ENCODE results near the gene FRYL.

FRYL gene

DNA sequence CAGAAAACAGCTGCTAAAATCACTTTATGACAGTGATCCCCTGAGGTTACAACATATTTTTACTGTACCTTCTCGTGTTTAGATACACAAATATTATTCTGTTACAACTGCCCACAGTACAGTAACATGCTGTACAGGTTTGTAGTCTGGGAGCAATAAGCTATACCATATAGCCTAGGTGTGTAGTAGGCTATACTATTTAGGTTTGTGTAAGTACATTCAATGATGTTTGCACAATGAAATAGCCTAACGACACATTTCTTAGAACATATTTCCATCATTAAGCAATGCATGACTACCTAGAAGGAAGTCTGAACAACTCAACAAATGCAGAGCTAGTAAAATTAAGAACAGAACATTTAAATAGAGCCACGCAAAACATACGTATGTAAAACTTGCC lies 177.3 kb downstream of the FRYL start:
- no peak for DNase-seq

DNA sequence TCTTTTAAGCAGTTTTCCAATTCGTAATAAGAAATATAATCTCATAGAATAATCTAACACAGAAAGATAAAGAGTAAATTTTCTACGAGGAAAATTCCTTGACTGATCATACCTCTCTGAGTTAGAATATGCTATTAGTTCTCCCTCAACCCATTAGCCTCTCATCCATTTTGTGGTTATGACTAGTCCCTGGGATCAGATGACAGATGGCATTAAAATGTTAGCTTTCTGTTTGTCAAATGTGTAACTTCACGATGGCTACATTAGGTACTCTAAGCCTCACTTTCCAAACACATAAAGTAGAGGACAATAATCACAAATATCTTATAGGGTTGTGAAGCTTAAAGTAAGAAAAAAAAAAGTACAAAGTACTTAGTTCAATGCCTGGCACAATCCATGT lies 177.9 kb downstream of the FRYL start:
- no peak for DNase-seq

DNA sequence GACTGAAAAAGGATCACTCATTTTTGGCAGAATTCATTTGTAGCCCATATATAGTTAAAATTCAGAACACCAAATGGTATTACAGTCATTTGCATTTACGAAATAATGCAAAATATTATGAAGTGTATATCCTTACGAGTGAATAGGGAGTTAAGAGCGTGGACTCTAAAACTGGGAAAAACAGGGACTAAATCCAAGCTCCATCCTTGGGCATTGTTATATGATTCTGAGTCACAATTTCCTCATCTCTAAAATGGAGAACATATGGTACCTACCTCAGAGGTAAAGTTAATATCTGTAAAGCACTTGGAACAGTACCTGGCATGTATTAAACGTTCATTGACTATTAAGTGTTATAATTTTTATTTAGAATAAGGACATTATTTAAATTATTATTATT lies 183.7 kb downstream of the FRYL start:
- no peak for DNase-seq

DNA sequence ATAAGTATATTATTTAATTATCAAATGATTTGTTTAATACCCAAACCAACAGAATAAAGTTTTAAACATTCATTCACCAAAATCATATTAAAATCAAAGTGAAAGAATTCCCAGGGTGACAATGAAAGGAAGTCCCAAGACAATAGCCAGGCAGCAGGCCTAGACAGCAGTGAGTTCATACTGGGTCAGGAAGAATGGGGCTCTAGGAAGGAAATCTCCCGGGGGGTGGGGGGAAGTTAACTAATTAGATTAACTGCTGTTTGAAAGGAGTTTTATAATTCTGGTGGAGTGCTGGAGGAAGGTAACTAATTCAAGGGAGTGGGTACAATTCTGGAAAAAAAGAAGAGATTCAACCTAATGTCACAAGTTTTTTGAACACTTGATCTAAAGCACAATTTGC lies 185.9 kb downstream of the FRYL start:
- DNase-seq: no peak

DNA sequence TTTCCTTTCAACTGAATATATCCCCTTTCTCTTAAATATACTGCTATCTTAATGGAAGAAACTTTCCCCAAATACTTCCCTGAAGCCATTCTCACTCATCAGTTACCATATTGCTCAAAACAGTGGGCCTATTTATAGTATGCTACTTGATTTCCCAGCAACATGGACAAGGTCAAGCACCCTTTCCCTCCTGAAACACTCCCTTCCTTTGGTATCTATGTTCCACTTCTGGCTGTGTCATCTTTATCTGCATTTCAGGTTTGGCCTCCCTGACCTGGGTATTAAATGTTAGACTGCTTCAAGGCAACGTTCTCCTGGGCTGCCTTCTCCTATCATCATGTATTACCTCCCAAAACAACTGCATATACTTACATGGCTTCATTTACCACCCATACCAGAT lies 188.7 kb downstream of the FRYL start:
- DNase-seq: no peak

DNA sequence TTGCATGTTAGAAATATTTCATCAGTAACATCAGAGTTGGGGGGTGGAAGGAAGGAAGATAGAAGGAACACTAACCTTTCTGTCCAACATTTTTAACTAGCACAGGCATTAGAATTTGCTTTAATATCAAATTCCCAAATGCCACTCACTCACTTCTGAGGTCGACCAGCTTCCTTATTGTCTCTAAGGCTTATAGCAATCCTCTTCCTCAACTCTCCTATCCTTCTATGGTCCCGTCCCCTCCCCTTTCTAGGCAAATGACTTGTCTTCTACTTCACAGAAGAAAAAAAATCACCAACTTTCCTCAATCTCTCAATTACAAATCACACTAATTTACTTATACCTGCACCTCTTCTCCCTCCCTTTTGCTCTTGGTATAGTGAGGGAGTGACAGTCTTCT lies 189.2 kb downstream of the FRYL start:
- no peak for DNase-seq

DNA sequence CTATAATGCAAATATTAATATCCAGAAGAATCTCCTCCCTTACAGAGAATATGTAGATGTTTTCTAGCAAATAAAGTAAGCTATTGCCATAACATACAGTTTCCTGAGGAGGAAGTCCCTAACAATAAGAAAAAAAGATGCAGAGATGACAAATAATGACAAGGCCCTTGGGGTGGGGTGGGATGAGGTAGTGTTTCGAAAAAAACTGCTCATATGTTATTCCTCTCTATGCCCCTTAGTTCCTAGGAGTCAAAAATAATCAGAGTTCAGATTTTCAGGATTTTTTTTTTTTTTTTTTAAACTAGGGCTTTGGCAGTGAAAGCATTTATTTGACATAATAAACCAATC lies 191.0 kb downstream of the FRYL start:
- DNase-seq: no peak

DNA sequence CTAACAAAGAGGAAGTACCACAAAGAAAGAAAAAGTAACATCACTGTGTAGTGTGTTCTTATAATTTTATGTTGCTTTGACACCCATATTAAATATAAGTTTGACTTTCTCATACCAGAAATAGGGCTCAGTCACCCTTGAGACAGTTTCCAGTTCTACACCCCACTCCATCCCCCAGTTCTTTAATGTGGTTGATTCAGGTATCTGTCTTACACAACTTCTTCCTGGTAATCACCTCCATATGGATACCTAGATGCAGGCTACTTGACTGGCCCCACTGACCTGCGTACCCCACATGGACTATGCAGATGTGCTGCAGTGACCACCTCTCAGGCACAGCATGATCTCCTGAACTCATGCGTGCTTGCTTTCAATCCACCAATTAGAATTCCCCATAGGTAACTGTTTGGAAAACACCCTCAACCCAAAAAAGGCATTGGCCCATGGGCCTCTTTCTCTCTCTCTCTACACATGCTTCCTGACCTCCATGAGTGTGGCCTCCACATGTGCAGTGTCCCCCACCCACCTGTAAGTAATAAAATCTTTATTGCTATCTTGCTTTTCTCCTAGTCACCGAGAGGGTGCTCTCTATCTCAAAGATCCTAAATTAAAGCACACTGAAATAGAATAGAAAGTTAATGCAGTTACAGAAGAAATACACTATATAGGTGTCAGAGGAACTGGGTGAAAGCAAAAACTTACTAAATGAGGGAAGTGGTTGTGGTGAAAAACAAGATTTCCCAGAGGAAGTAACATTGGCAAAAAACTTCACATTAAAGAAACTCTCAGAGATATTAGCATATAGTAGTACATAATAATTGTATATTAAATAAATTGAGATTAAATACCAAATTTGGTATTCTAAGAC lies 191.6 kb downstream of the FRYL start:
- no peak for DNase-seq

DNA sequence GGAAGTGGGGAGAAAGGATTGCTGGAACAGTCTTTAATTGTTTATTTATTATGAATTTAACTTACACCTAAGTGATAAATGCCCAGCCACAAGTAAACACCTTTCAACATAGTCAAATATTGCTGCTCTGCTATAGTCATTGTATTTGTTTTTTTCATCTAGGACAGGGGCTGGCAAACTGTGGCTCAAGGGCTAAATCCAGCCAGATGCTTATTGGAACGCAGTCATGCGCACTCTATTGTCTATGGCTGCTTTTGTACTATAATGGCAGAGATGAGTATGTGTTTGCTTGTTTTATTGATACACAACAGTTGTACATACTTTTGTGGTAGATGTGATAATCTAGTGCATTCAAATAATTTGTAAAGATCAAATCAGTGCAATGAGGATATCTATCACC lies 194.7 kb downstream of the FRYL start:
- DNase-seq: no peak

DNA sequence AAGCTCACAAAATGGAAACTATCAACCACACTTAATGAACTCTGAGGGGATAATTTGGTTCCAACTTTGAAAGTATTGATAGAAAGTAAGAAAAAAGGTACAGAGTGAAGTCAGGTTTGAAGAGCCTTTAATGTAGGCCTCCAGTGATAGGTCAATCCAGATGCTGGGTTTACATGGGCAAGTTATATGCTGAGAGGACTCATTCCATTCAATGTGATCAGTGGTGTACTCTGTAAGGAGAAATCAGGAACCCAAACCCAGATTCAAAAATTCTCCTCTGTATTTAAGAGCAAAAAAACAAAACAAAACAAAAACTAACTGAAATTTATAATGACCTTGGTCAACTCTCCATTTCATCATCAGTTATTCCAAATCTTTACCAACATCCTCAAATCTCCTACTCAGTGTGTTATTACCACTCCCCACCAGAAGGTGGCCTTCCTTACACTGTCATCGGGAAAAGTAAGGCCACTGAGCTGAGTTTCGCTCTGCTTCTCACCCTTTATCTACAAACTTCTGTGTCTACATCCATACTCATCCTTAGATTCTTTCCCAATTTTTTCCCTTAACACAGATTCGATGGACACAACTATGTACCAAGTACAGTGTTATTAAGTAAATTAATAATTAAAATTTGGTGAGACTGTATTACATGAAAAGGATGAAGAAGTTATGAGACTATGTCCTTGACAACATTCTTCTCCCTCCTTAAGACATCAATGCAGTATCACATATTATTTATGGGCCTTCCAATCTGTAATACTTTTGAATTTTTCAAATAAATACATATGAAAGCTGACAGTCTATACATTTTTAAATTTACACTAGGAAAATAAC lies 201.7 kb downstream of the FRYL start:
- DNase-seq: peak; percentile 17

DNA sequence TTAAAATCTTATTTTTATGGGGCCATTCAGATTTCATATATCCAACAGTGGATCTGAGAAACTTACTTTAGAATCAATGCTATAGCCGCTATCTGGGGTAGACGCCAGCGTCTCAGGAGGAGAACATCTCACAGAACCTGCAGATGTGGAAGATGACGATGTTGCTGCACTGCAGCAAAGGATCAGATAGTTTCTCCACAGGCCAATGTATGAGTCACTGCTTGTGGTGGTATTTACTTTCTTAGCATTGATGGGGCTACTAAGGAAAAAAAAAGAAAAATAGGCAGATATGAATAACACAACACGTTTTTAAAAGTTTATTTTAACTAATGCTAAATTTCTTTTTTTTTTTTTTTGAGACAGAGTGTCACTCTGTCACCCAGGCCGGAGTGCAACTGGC lies 204.1 kb downstream of the FRYL start:
- DNase-seq: no peak

DNA sequence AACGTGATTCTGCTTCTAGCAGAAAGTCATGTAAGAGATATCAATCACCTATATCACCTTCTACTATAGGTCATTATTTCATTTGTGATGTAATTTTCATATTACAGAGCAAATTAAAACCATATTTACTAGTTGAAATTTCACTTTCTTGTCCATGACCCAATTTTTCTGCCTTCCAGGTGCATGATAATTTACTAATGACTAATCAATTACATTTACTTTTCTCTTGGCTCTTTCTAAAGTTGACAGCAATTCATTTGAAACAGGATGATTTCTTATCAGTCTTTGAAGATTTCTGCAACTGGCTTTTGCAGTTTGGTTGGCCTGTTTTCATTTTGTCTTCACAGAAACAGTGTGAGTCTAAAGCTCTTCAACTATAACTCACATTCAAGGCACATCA lies 208.6 kb downstream of the FRYL start:
- no peak for DNase-seq

DNA sequence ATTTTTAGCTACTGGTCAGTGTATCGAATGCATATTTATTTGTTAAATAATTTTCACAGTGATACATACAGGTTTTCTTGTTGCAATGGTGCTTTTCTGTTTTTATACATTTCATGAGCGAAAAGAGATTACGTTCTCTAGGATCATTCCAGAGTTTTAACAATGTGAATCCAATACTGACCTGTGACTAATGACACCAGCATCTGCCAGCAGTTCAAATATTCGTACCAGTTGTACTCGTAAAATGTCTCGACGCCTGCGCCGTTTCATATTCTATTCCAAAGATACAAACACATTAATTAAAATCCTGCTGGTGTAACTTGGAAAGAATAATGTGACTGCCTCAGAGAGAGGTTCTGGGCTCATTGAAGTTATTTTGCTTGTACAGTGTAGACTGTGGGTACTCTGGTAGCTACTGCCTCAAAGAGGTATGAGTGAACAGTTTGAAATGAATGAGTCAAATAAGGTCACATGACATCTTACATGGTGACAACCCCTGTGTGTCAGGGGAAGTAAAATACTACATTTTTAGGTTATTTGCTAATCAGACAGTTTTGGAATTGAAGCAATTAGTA lies 209.3 kb downstream of the FRYL start:
- DNase-seq: no peak

DNA sequence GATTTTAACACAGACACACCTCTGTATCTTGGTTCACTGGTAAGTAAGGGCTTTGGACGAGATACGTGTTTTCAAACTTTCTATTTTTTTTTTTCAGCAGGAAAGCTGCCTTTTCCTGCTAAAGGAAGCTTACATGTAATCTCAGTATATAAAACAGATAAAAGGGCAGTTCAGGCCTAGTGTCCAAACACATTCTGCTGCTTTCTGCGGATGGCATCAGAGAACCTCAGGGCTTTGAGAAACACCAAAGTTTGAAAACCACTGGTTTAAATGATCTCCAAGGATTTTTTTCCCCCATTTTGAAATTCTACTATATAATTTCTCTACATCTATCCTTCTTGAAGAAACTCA lies 214.1 kb downstream of the FRYL start:
- no peak for DNase-seq

DNA sequence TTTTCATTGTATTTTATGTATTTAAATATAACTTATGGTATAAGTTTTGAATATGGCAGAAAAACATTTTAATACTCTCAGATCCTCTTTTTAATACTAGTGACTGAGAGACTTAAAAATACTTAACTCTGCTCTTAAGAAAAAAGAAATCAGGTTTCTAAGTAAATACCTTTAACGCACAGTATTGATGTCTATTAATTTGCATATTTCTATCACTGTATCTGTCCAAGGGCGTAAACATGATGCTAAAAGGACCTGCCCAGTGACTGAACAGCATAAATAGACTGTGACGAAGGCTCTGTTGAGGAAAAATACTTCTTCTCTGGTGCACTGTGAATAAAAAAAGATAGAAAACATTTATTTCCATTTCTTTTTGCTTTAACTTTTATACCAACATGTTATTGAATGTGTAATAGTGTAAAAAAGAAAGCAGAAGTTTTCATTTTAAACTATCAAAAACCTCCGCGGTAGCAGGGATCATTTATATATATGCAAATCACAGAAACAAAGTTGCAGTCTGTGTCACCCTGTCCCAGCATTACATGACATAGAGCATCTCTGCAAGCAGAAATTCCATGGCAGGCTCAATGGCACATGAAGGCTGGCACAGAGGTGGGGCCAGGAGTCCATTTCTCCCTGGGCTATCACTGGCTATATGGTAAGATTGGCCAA lies 214.6 kb downstream of the FRYL start:
- DNase-seq: no peak

DNA sequence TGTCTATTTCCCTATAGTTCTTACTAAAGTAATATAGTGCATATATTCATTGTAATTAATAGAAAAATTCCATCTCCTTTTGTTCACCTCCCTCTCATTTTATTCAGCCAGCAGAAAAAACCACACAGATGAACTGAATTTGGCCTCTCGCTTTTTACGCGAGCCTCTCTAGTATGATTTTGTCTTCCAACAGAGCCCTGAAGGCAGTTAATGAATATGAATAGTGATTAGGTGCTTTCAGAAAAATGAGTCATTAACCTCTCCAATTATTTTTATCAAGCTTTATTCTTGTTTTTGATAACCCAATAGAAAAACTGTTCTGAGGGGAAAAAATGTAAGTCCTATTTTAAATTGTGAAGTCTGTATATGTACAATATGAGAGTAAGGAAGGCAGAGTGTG lies 215.9 kb downstream of the FRYL start:
- DNase-seq: no peak

DNA sequence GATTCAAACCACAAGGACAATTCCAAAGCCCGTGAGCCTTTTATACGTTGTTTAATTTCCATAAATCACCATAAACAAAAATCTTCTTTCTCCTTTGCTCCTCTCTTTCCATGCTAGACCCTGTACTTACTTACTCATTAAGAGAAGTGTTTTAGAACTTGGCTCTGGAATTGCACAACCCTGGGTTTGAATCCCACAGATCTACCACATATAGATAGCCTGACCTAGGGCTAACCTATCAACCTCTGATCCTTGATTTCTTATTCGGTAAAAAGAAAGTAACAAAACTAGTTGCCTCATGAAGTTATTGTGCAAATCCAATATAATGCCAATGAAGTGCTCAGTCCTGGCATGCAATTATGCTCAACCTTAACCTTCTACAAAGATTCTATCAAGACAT lies 221.3 kb downstream of the FRYL start:
- DNase-seq: no peak

DNA sequence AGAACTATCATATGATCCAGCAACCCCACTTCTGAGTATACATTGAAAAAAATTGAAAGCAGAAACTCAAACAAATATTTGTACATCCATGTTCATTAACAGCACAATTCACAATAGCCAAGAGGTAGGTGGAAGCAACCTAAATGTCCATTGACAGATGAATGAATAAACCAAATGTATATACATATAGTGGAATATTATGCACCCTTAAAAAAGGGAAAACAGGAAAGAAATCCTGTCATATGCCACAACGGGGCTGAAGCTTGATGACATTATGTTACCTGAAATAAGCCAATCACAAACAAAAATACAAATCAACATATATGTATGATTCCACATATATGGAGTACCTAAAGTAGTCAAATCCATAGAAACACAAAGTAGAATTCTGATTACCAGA lies 222.1 kb downstream of the FRYL start:
- no peak for DNase-seq

DNA sequence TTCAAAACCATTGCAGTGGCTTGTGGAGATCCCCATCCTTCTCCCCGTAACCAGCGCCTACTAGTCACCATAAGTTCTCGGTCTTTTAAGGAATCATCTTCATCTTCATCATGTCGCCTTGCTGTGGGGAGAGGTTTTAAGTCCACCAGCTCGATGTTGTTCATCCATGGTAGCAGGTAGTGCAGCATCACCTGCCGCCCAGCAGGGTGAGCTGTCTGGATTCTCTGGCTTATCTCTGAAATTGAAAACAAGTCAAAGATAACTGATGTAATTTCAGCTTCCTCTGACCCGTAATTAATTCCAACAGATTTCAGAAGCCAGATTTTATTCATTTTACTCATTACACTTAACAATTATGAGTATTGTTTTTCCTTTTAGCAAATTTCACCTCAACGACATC lies 222.6 kb downstream of the FRYL start:
- DNase-seq: no peak

DNA sequence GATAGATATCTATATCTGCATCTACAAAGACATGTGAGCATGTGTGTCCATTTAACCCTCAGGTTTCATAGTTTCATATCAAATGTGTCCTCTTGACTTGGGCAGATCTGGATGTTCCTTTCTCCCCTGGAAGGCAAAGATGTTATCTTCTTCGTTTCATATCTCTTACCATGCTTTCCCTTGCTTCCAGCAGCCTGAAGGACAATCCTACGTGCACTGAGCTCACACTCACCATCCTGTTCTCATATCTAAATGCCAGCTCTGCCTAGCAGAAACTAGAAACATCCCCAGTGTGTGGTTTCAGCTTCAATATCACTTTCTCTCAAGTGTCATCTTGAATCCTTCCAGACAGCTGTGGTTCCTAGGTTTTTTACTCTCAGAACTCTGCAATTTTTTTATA lies 223.8 kb downstream of the FRYL start:
- DNase-seq: no peak

DNA sequence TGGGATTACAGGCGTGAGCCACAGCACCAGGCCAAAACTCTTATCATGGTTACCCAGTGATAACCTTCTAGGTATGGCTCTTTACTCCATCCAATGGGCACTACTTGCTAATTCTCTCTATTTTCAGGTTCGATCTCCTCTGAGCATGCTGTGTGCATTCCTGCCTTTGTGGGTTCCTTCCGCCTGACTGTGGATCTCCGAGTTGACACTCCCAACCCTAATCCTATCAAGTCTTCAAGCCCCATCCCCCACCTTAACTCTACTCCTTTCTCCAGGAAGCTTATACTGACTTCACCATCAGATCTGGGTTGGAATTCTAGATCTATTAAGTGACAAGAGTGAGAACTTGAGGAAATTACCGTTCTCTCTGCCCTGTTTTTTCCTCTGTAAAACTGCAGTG lies 225.5 kb downstream of the FRYL start:
- no peak for DNase-seq

DNA sequence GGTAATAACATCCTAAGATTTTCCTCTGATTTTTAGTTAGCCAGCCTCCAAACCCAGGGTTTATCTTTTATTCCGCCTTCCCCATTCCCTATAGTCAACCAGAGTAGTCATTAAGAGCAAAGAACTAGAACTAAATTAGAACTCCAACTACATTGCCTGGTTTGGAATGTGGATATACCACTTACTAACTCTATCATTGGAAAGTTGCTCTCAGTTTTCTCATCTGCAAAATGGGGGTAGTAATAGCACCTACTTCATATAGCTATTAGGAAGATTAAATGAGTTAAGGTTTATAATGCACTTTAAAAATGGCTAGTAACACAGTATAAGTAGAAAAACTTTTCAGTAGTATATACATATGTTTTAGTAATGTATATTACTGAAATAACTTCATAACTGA lies 226.4 kb downstream of the FRYL start:
- DNase-seq: no peak

DNA sequence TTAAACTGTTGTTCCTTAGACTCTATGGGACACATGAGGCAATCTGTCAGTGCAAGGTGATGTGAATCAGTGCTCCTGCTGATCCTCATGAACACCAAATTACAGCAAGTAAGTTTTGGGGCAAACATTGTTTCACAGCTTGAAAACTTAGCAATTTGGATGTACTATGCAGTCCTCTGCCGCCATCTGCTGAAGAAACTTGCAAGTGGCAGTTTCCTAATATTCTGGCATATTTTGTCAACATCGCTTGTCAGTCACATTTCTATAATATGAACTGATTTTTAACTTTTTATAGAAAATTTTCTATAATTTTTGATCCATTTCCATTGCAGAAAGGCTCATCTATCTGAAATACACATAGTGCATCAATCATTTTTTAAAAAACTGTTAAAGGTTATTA lies 233.7 kb downstream of the FRYL start:
- peak; percentile 3 for DNase-seq

DNA sequence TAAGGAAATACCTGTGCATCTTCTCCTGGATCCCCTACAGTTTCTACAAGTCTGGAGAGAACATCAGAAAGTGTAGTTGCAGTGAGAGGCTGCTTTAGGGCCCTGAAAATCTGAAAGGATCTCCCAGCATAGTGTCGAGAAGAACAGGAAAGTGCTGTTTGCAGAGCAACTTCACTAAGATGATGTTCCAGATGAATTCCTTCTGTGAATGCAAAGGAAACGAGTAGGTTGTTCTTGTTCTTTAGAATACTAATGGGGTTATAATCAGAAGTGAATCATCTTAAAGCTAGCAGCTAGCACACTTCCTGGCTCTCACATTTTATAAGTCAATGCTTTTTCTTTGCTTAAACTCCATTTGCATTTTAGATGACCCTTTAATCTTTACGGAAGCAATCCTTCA lies 236.3 kb downstream of the FRYL start:
- DNase-seq: no peak
